ENCODE data around the gene CNGB1.
"Not testable (repeated sequence)": the region's sequence is repeated elsewhere in the genome, so short reads cannot be mapped to it uniquely, and the experiment has no call there.

CNGB1 gene

GRCh38 chr16:57996406-57997175 lies 25.7 kb upstream of the CNGB1 start:
- no peak for DNase-seq

GRCh38 chr16:57995721-57996405 lies 24.9 kb upstream of the CNGB1 start:
- DNase-seq, result no peak

GRCh38 chr16:57994778-57995177 lies 23.9 kb upstream of the CNGB1 start:
- DNase-seq, result no peak

GRCh38 chr16:57994361-57994760 lies 23.4 kb upstream of the CNGB1 start:
- no peak for DNase-seq

GRCh38 chr16:57993897-57994296 lies 23.0 kb upstream of the CNGB1 start:
- DNase-seq, result no peak

- DNase-seq, result no peak
Observed at GRCh38 chr16:57993438-57993837, 22.5 kb upstream of the CNGB1 start.

- DNase-seq, result no peak
Observed at GRCh38 chr16:57992084-57992483, 21.2 kb upstream of the CNGB1 start.

GRCh38 chr16:57991551-57992059 lies 20.7 kb upstream of the CNGB1 start:
- DNase-seq, result no peak

GRCh38 chr16:57988929-57989328 lies 18.0 kb upstream of the CNGB1 start:
- DNase-seq, result no peak

- no peak for DNase-seq
Observed at GRCh38 chr16:57987441-57988177, 16.7 kb upstream of the CNGB1 start.

- DNase-seq, result no peak
Observed at GRCh38 chr16:57986196-57986595, 15.3 kb upstream of the CNGB1 start.

GRCh38 chr16:57985204-57986181 lies 14.6 kb upstream of the CNGB1 start:
- DNase-seq, result no peak

- no peak for DNase-seq
Observed at GRCh38 chr16:57984443-57985203, 13.7 kb upstream of the CNGB1 start.

GRCh38 chr16:57982385-57982784 lies 11.5 kb upstream of the CNGB1 start:
- DNase-seq, result no peak

GRCh38 chr16:57981636-57982035 lies 10.7 kb upstream of the CNGB1 start:
- no peak for DNase-seq

GRCh38 chr16:57979006-57979585 lies 8.2 kb upstream of the CNGB1 start:
- DNase-seq, result no peak

- DNase-seq, result not testable (repeated sequence)
Observed at GRCh38 chr16:57978070-57978465, 7.1 kb upstream of the CNGB1 start.

- DNase-seq, result no peak
Observed at GRCh38 chr16:57977418-57978069, 6.6 kb upstream of the CNGB1 start.

GRCh38 chr16:57976331-57976796 lies 5.4 kb upstream of the CNGB1 start:
- DNase-seq, result no peak

- DNase-seq, result no peak
Observed at GRCh38 chr16:57972306-57972705, 1.4 kb upstream of the CNGB1 start.

GRCh38 chr16:57971848-57972247 lies 920 bp upstream of the CNGB1 start:
- no peak for DNase-seq

All from amniotic stem cell (primary cell).